Activated T-helper 9 cell treated with anti-CD3 and anti-CD28 coated beads, Interleukin-2, amount 50 U/mL, for 16 hours (primary cell): ENCODE results near the gene TYW5.

Experiments
- DNase-seq: peaks from one replicate; pipeline ENCODE4 v3.0.0-alpha.2; 2020; ENCODE audit warnings: low read depth

Gene TYW5

GRCh38 chr2:199973703-199974102, 18.4 kb upstream of the TYW5 start:
- DNase-seq: no peak

DNA sequence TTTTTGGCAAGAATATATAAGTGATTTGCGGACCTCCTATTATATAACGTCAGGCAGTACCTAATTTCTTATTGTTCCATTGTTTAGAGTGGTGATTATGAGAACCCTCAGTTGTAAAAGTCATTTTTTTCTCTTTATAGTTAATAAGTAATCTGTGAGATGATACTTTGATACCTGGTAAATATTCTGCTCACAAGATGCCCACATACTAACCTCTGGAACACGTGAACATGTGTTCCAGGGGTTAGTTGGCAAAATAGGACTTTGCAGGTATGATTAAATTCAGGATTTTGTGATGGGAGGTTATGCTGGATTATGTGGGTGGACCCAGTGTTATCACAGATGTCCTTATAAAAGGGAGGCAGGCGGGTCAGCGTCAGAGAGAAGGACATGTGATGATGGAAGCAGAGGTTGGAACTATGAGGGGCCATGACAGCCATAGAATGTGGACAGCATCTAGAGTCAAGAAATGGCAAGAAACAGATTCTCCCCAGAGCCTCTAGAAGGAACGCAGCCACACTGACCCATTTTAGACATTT, 16.9 kb upstream of the TYW5 start:
- DNase-seq: no peak

DNA sequence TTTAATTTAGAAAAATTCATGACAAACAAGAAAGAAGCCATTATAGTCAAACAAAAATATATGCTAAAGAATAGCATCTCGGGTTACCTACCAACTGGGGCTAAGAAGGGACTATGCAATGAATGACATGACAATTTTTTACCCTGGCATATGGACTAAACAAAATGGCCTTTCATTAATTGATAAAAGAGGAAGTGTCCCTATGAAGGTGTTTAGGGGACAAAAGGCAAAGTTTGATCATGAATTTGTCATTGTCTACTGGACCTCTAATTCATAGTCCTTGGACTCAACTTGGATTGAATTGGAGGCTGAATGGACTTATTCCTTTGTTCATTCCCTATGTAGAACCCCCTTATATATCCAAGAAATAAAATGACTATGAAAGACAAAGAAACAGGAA, 12.8 kb upstream of the TYW5 start:
- no peak for DNase-seq

GRCh38 chr2:199966976-199967375, 11.7 kb upstream of the TYW5 start:
- DNase-seq: no peak

DNA sequence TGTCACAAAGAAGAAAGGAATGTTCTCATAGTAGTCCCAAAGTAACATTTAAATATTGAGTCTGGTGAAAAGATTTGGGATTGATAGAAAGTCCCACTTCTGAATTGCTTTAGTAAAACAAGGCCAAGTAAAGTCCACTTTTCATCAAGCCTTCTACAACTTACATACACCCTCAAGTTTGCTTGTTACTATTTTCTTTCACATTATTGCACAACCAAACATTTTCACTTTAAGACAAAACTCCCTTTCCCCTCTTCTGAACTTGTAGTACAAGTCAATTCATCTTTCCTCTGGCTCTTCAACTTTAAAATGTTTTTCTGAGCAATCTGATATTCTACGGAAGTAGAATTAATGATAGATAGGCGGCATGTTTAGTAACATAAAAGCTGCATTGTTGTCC, 11.1 kb upstream of the TYW5 start:
- DNase-seq: no peak

GRCh38 chr2:199962203-199962602, 6.9 kb upstream of the TYW5 start:
- DNase-seq: no peak

DNA sequence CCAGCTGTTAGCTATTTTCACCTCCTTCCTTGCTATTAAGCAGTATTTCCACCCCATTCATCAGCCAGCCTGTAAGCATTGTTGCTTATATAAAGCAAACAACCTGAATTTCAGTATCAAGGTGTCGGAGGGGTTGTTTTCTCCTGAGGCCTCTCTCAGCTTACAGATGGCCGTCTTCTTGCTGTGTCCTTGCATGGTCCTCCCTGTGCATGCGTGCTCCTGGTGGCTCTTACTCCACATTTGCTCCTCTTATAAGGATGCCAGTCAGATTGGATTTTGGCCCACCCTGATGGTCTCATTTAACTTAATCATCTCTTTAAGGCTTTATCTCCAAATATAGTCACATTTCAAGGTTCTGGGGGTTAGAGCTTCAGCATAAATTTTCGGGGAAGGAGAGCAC, 2.7 kb upstream of the TYW5 start:
- no peak for DNase-seq

- DNase-seq: no peak
Observed at GRCh38 chr2:199956062-199956380, 730 bp upstream of the TYW5 start.

DNA sequence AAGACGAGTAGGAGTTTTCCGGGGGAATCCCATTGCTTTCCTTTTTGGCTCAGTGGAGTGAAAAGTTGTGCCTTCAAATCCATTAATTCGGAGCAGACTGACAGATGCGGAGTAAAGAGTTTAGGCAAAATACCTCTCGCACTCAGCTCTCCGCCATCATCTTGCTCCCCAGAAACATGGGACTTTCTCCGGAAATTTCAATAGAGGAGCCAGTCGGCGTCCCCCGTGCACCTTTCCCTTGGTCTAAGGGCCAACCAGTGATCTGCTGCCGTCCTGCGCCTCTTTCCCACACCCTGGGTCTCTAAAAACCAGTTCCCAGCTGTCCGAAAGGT, 318 bp downstream of the TYW5 start:
- no peak for DNase-seq

DNA sequence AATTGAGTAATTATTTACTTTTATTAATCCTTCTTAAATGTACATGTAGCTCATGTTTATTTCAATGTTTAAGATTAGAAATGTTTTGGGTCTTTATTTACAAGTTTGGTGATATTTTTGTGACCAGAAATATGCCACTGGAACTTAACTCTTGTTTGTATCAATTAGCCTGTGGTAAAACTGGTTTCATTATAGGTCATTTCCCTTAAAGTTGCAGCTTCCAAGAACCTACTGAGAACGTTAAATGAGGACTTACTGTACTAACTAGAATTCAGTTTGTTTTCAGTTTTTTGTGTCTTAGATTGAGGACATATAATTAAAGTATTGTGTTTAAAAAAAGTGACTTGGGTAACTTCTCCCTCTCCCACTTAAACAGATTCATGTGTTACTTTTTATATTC, 4.3 kb downstream of the TYW5 start:
- DNase-seq: no peak

DNA sequence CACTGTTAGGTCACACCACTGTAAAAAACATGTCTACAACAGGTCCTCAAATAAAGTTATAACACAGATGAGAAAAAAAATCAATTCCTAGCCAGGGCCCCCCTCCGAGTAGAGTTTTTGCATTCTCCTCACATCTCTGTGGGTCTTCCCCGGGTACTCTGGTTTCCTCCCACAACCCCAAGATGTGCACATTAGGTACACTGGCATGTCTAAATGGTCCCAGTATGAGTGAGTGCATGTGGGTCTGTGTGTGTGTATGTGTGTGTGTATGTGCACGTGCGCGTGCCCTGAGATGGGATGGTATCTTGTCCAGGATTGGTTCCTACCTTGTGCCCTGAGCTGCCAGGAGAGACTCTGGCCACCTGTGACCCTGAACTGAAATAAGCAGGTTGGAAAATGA, 4.9 kb downstream of the TYW5 start:
- no peak for DNase-seq

- DNase-seq: no peak
Observed at GRCh38 chr2:199946836-199947235, 8.5 kb downstream of the TYW5 start.

DNA sequence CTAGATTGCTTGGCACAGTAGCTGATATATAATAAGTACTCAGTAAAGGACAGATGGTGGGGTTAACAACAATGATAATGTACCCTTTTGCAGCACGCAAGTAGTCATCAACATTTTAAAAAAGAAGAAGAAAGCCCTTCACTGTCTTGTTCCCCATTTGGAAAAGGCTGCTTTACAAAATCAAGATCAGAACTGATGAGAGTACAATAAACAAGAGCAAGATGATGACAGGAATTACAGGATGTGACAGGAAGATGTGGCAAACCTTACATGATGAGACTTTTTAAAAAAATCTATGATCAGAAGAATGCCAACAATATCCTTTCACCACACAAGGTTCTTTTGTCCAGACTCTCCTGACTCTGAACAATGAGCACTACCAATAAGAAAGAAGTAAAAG, 9.1 kb downstream of the TYW5 start:
- DNase-seq: no peak

GRCh38 chr2:199943373-199943772, 11.9 kb downstream of the TYW5 start:
- DNase-seq: no peak

- no peak for DNase-seq
Observed at GRCh38 chr2:199940373-199940772, 14.9 kb downstream of the TYW5 start.

- no peak for DNase-seq
Observed at GRCh38 chr2:199936554-199936953, 18.7 kb downstream of the TYW5 start.

DNA sequence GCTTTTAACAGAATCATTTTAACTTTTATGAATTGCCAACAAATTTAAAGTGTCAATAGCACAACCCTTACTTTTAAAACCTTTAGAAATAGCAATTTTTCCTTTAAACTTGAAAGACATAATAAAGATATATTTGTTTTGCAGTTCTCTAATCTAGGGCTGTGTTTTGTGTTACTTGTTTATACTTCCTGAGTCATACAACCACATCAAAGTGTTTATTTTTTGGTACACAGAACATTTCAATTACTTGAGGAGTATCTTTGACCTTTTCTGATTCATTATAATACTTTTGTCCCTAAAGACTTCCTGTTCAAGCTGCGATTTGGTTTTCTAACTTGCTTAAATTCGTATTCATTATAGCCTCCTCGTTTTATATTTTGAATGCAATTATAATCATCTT, 21.8 kb downstream of the TYW5 start:
- DNase-seq: no peak

GRCh38 chr2:199932312-199932855, 22.9 kb downstream of the TYW5 start:
- no peak for DNase-seq

- no peak for DNase-seq
Observed at GRCh38 chr2:199929262-199929661, 26.0 kb downstream of the TYW5 start.

DNA sequence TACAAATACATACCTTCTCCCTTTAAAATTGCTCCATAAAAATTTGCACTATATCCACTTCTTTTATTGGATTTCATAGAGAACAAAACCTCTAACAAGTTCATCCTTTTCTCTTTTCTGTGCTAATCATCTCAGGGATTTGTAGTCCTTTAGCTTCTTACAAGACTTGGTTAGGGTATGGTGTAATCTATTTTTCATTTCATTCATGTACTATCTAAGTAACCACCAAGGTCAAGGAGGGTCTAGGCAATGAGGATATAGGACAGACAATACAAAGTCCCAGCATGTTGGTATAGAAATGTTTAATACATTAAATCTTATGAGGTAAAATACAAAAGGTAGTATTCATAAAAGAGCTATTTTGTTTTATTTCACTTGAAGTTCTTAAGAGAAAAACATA, 26.7 kb downstream of the TYW5 start:
- DNase-seq: no peak

DNA sequence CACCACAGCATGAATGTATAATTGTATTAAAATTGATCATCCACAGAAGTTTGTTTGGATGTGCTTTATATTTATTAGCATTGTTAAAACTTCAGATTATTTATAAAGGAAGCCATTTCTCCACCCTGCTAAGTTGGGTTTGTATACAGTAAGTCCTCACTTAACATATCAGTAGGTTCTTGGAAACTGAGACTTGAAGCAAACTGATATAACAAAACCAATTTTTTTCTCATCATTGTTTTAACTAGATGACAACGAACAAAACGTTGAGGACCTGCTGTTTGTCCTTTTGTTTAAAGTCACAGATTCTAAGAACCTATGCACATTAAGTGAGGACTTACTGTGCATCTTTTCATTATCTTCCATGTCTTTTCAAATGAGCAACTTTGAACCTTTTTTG, 27.1 kb downstream of the TYW5 start:
- no peak for DNase-seq

- no peak for DNase-seq
Observed at GRCh38 chr2:199926806-199927205, 28.5 kb downstream of the TYW5 start.

- no peak for DNase-seq
Observed at GRCh38 chr2:199923924-199924323, 31.4 kb downstream of the TYW5 start.

DNA sequence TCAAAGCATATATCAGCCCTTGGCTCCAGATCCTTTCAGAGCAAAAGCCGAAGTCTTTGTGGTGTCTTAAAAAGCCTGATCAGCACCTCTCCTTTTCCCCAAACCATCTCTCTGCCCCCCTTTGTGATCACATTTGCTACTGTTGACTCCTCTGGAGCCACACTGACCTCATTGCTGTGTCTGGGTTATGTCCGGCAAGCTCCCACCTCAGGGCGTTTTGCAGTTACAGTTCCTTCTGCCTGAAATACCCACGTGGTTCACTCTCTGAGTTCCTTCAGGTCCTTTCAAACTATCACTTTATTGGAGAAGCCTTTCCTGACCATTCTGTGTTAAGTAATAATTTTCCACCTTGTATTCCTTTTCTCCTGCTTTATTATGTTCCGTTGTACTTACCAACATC, 32.4 kb downstream of the TYW5 start:
- no peak for DNase-seq

GRCh38 chr2:199916980-199917379, 38.3 kb downstream of the TYW5 start:
- no peak for DNase-seq
